HUES48 (cell line): Measurements from ENCODE around the gene ZNF32.

ENCODE experiments used
- H3K27ac ChIP-seq: one replicate; pipeline ENCODE4 v1.7.0; 2013; ENCODE audit warnings: low read depth, low read length, inconsistent platforms
- H3K27me3 ChIP-seq: 2 replicates; pipeline ENCODE4 v1.6.1; 2013; ENCODE audit warnings: mild to moderate bottlenecking, low read length; ENCODE audit not compliant: control insufficient read depth, insufficient read depth
- H3K36me3 ChIP-seq: 2 replicates; pipeline ENCODE4 v1.6.1; 2013; ENCODE audit warnings: low read length; ENCODE audit not compliant: control insufficient read depth, insufficient read depth
- H3K4me1 ChIP-seq: 2 replicates; pipeline ENCODE4 v1.6.1; 2013; ENCODE audit warnings: mild to moderate bottlenecking, low read length; ENCODE audit not compliant: control insufficient read depth, insufficient read depth
- H3K4me3 ChIP-seq: 2 replicates; pipeline ENCODE4 v1.5.1; 2013; ENCODE audit warnings: mild to moderate bottlenecking, low read depth, low read length
- H3K9ac ChIP-seq: 2 replicates; pipeline ENCODE4 v1.6.1; 2013; ENCODE audit warnings: mild to moderate bottlenecking, low read depth, low read length, moderate library complexity
- H3K9me3 ChIP-seq: 2 replicates; pipeline ENCODE4 v1.6.1; 2013; ENCODE audit warnings: low read length; ENCODE audit not compliant: control insufficient read depth, insufficient read depth

ZNF32 gene

DNA sequence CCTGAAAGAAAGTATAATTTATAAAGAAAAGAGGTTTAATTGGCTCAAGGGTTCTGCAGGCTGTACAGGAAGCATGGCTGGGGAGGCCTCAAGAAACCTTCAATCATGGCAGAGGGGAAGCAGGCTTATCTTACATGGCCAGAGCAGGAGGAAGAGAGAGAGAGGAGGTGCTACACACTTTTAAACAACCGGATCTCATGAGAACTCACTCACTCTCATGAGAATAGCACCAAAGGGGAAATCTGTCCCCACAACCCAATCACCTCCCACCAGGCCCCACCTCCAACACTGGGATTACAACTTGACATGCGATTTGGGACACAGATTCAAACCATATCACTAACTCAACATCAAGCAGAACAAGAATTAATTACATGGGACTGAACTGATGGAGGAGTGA is 49.3 kb downstream of the ZNF32 start:
- H3K27me3 ChIP-seq: no peaks in the 10 kb centered on the region
- H3K9ac ChIP-seq: no peak overlapping the region
- no peak overlapping the region for H3K27ac ChIP-seq
- no peaks in the 10 kb centered on the region for H3K4me1 ChIP-seq
- H3K36me3 ChIP-seq: no peaks in the 10 kb centered on the region
- H3K4me3 ChIP-seq: no peak overlapping the region
- H3K9me3 ChIP-seq: peaks cover 49% of the 10 kb centered on the region

DNA sequence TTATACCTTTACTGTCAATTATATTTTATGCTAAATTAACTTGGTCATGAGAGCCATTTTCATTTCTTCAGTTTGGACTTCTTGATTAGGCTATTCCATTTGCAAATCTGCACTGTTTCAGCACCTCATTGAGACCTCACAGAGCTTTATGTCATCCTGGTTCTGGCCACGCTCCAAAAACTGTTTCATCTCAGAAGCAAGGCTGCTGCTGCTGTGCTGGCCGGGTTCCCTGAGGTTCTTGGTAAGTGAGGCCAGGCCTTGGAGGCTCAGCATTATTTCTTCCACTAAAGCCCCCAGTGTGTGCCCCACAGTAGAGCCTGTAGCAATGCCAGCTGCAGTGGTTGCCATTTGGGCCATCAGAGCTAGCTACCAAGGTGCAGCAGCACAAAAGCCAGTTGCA is 50.2 kb downstream of the ZNF32 start:
- no peak overlapping the region for H3K9ac ChIP-seq
- peaks cover 57% of the 10 kb centered on the region for H3K9me3 ChIP-seq
- H3K27ac ChIP-seq: no peak overlapping the region
- H3K27me3 ChIP-seq: no peaks in the 10 kb centered on the region
- no peaks in the 10 kb centered on the region for H3K36me3 ChIP-seq
- H3K4me1 ChIP-seq: no peaks in the 10 kb centered on the region
- H3K4me3 ChIP-seq: no peak overlapping the region

DNA sequence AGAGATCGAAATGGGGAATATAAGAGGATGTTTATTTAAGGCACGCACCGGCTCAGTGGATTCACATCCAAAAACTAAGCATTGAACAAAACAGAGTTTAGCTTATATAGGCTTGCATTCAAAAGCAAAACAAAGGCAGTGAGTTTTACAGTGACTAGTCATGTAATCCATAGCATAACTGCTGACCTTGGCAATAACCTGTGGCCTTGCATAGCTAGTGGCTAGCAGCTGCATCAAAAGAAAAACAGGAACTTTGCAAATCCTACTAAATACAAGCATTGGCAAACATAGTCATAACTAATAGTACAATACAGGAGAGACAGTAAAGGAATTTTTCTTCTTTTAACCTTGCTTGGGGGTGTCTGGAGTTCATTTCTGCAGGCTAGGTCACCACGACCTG is 52.1 kb downstream of the ZNF32 start:
- Histone ChIP-seq H3K4me1 (no peaks in the 10 kb centered on the region), H3K9me3 (peaks cover 65% of the 10 kb centered on the region), H3K27ac (no peak overlapping the region), H3K9ac (no peak overlapping the region), H3K27me3 (no peaks in the 10 kb centered on the region), H3K4me3 (no peak overlapping the region), H3K36me3 (no peaks in the 10 kb centered on the region)

DNA sequence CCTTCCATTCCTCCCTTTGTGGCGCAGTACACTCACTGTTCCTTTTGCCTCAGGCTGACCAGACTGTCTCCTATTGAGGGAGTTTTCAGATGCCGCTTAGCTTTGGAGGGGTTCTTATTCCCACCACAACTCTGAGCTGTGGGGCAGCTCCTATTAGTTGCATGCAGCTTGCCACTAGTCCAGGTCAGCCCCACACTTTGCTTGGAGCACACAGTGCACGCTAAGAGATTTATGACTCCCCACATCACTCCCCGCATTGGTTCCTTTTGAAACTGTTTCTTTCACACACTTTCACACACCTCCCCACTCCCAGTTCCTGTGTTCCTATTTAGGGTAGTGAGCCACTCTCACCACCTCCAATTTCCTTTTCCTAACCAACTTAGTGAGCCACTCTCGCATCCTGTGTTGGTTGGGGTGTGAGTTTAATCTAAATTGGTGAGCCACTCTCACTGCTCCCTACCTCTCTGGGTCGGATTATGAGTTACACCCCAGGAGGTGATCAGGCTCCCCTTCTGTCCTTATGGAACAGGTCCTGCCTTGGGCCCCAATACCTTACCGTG is 52.9 kb downstream of the ZNF32 start:
- Histone ChIP-seq H3K27me3 (no peaks in the 10 kb centered on the region), H3K36me3 (no peaks in the 10 kb centered on the region), H3K9me3 (peaks cover 66% of the 10 kb centered on the region), H3K4me1 (no peaks in the 10 kb centered on the region), H3K4me3 (no peak overlapping the region), H3K9ac (no peak overlapping the region), H3K27ac (no peak overlapping the region)

DNA sequence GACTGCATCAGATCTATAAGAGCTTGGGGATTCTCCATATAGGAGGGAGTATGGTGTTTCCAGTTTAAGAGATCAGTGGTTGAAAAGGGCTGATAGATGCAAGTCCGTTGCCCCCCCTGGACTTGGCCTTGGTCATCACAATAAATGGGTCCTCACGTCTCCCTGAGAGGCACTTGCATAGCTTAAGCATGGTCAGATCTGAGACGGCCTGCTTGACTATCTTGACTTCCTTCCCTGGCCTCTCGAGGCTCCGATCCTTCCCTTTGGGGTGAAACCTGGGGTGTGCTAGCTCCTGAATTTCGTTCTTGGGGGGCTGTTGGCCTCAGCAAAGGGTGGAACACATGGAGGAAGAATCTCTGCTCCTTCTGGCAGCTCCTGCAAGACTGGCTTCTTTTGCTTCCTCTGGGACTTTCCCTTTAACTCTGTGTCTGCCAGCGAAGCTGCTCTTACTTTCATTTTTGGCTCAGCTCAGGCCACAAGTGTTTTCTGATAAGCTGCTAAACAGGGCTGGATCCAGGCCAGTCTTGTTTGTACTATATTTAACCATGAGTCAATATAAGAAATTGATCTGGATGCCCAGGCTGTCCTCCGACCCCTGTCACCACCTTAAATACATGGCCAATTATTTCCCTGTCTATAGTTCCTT is 53.6 kb downstream of the ZNF32 start:
- no peak overlapping the region for H3K27ac ChIP-seq
- H3K4me3 ChIP-seq: no peak overlapping the region
- no peak overlapping the region for H3K9ac ChIP-seq
- no peaks in the 10 kb centered on the region for H3K27me3 ChIP-seq
- peaks cover 63% of the 10 kb centered on the region for H3K9me3 ChIP-seq
- H3K4me1 ChIP-seq: no peaks in the 10 kb centered on the region
- no peaks in the 10 kb centered on the region for H3K36me3 ChIP-seq
